Astrocyte of the spinal cord (primary cell): Measurements from ENCODE around the gene ITGAV.

Experiments
- DNase-seq: peaks from one replicate; pipeline ENCODE4 v3.0.0; 2011; ENCODE audit warnings: low read depth, low spot score
- H3K4me3 ChIP-seq: 2 replicates; pipeline ENCODE4 v1.5.1; 2011; ENCODE audit warnings: low read depth, mild to moderate bottlenecking, low read length, moderate library complexity
- in situ Hi-C: cut with HindIII; loops from 2 replicates; pipeline ENCODE4 v1.10.0; 2017; ENCODE audit warnings: low sequenced_read_pairs
- TF ChIP-seq, protein P1 (sequence below): IDR thresholded peaks from 2 replicates; pipeline ENCODE4 v1.5.1; 2012; ENCODE audit warnings: low read depth, mild to moderate bottlenecking, low read length, inconsistent platforms

ITGAV gene

DNA sequence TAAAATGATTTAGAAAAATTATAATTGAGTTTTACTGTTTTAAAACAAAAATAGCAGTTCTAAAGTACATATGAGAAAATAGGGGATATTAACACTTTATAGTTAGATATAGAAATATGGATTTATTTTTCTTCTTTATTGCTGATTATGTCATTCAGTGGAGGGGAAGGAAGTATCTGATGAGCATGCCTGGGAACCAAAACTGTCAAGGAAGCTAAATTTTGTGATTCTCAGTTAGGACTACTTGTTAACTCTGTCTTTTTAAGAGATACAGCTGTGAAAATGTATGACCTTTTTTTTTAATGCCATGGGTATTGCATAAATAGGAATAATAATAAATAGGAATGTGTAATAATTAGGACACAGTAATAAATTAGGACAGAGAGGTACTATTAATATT is 44.8 kb downstream of the ITGAV start:
- in situ Hi-C loops = no loop called here
- no peak overlapping the region for H3K4me3 ChIP-seq
- TF ChIP-seq, protein P1, sequence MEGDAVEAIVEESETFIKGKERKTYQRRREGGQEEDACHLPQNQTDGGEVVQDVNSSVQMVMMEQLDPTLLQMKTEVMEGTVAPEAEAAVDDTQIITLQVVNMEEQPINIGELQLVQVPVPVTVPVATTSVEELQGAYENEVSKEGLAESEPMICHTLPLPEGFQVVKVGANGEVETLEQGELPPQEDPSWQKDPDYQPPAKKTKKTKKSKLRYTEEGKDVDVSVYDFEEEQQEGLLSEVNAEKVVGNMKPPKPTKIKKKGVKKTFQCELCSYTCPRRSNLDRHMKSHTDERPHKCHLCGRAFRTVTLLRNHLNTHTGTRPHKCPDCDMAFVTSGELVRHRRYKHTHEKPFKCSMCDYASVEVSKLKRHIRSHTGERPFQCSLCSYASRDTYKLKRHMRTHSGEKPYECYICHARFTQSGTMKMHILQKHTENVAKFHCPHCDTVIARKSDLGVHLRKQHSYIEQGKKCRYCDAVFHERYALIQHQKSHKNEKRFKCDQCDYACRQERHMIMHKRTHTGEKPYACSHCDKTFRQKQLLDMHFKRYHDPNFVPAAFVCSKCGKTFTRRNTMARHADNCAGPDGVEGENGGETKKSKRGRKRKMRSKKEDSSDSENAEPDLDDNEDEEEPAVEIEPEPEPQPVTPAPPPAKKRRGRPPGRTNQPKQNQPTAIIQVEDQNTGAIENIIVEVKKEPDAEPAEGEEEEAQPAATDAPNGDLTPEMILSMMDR = no peak
- no peak for DNase-seq

DNA sequence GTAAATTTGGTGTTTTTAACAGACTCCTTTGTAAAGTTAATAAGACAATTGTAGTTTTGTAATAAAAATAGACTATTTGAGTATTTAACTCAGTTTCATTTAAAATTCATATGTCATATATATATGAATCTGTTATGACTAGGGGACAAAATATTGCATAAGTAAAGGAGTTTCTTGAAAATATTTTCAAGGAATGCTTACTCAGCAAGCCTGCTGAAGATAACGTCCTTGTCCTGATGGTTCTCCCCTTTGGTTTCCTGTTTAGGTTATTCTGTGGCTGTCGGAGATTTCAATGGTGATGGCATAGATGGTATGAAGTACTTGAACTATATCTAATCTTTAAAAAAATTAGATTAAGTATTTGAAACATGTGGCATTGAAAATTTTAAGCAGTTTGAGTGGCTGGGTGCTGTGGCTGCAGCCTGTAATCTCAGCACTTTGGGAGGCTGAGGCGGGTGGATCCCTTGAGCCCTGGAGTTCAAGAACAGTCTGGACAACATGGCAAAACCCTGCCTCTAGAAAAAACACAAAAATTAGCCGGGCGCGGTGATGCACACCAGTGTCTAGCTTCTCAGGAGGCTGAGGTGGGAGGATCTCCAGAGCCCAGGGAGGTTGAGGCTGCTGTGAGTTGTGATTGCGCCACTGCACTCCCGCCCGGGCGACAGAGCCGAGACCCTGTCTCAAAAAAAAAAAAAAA is 47.1 kb downstream of the ITGAV start:
- in situ Hi-C loops = no loop called here
- DNase-seq = no peak
- H3K4me3 ChIP-seq = no peak overlapping the region
- TF ChIP-seq, protein P1 = no peak

DNA sequence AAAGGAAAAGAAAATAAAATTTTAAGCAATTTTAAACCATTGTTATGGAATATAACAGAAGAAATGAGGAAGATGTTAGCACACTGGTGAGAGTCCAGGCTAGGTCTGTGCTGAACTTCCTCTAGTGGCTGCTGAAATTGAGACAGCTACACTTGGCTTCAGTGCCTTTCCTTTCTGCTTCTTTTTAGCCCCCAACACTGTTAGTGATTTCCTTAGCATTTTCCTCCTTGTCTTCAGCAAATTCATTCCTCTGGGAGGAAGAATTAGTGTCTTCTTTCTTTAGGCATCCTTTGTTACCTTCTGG is 47.6 kb downstream of the ITGAV start:
- TF ChIP-seq, protein P1 = no peak
- in situ Hi-C loops = no loop called here
- no peak for DNase-seq
- no peak overlapping the region for H3K4me3 ChIP-seq

DNA sequence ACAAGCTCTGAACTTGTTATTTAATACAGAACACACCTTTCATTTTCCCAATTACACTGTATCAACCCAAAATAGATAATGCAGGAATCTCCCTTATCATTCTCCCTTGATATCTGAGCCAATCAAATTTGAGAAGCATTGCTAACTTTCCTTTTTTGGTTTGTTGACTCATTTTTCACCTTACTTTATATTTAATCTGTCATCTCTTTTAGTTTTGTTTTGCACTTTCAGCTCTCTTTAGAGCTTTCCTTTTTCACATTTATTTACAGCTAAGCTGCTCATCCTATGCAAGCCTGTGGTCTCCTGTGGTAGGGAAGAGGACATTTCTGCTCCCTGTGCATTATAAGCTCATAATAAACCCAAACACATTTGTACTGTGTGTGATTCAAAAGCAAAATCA is 50.1 kb downstream of the ITGAV start:
- TF ChIP-seq, protein P1 = no peak
- DNase-seq = no peak
- no peak overlapping the region for H3K4me3 ChIP-seq
- in situ Hi-C loops = no loop called here

DNA sequence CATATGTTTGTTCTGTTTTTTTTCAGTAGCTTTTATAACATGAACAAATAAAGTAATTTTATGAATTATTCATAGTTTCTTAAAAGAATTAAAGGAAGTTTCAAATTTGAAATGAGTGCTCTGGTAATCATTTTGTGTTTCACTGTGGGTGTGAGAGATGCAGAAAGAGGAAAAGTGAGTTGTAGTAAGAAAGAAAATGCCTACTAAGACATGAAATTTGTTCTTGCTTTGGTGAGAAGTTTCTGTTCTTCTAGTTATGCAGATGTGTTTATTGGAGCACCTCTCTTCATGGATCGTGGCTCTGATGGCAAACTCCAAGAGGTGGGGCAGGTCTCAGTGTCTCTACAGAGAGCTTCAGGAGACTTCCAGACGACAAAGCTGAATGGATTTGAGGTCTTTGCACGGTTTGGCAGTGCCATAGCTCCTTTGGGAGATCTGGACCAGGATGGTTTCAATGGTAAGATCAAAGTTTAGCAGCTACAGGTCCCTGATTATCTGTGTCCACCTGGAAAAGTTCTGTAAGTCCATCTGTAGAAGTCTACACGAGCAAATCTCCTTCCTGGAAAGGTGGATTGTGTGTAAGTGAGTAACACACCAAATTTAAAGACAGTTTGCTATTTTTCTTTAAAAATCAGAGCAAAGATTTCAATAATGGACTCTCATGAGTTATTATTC is 51.4 kb downstream of the ITGAV start:
- H3K4me3 ChIP-seq = no peak overlapping the region
- TF ChIP-seq, protein P1 = no peak
- in situ Hi-C loops = no loop called here
- no peak for DNase-seq

DNA sequence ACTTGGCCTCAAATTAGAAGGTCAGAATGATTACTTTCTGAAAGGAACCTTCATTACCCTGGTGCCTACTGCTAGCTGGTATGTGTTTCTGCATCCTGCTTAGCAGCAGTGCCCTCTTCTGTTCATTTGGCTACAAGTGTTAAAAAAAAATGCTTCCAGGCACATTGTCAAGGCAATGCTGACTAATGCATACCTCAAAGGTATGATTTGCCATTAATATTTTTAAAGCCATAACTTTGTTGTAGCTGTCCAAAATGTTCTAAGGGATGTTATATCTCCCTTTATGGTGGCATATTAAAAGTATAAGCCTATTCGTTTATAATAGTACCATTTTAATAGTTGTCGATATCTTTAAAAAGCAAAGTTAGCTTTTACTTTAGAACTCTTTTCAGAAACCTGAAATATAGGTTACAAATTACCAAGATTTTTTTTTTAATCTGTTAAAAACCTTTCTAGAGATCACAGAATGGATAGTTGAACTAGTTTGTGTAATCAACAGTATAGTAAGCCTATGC is 52.0 kb downstream of the ITGAV start:
- DNase-seq = peak; percentile 72
- in situ Hi-C loops = no loop called here
- H3K4me3 ChIP-seq = no peak overlapping the region
- TF ChIP-seq, protein P1 = peak; percentile 69
